Breast epithelium (tissue), 4 donors: ENCODE results near the gene ANK2. TPM values are rescaled to one million over a fixed set of nuclear protein-coding genes. Genes with fewer than 3 reads are reported as not detected.

Source experiments
- DNase-seq, 2 donors: peaks; one replicate each; pipeline ENCODE4 v3.0.0-alpha.2; 2019; ENCODE audit warnings: low spot score in 2 of 2
- H3K27ac ChIP-seq, 2 donors: fragments of 200-600 bp; sonication (generic) in 1 of 2; one replicate each; pipeline ENCODE4 v1.5.1; 2016 to 2019; ENCODE audit warnings: mild to moderate bottlenecking in 1 of 2
- H3K27me3 ChIP-seq, 2 donors: fragments of 200-600 bp; sonication (generic) in 1 of 2; one replicate each; pipeline versions ENCODE4 v1.5.1 to v1.6.0; 2017 to 2019; ENCODE audit warnings: control low read depth in 1 of 2, mild to moderate bottlenecking in 1 of 2
- H3K36me3 ChIP-seq: fragments of 200-600 bp; one replicate; pipeline ENCODE4 v1.5.1; 2019
- H3K4me1 ChIP-seq, 2 donors: fragments of 200-600 bp; sonication (generic); one replicate each; pipeline ENCODE4 v1.5.1; 2016 to 2019; ENCODE audit warnings: control low read depth in 1 of 2
- H3K4me3 ChIP-seq, 3 donors: fragments of 200-600 bp; sonication (generic); 1 replicate in 2 of 3; 2 replicates in 1 of 3; pipeline ENCODE4 v1.5.1; 2016 to 2019; ENCODE audit warnings: mild to moderate bottlenecking in 3 of 3, moderate library complexity in 2 of 3
- H3K9me3 ChIP-seq, 2 donors: fragments of 200-600 bp; sonication (generic) in 1 of 2; one replicate each; pipeline ENCODE4 v1.5.1; 2016 to 2019; ENCODE audit warnings: control low read depth in 1 of 2
- CTCF ChIP-seq, 3 donors: fragments of 450-650 bp; IDR thresholded peaks; one replicate each; pipeline ENCODE4 v1.5.1; 2016 to 2017; ENCODE audit warnings: antibody characterized with exemption in 3 of 3, mild to moderate bottlenecking in 3 of 3, moderate library complexity in 3 of 3
- POLR2A ChIP-seq: fragments of 450-650 bp; IDR thresholded peaks from one replicate; pipeline ENCODE4 v1.6.1; 2016; ENCODE audit warnings: antibody characterized with exemption, mild to moderate bottlenecking, moderate library complexity
- POLR2AphosphoS5 ChIP-seq, 3 donors: sonication (generic); formaldehyde crosslinking; IDR thresholded peaks; one replicate each; pipeline ENCODE4 v1.6.1; 2017; ENCODE audit warnings: antibody characterized with exemption in 3 of 3
- intact Hi-C: fragments of 100-400 bp; cut with DNase I; formaldehyde crosslinking; loops from one replicate; pipeline ENCODE4 v1.15.1; 2023; ENCODE audit warnings: low total_unique reads
- total RNA-seq, 3 donors: library from RNA; depleted of rRNA; stranded (reverse); fragments of >200 nt; gene quantifications; one replicate each; pipeline ENCODE4 v1.1.0, GENCODE V29; 2016

The ANK2 gene
- total RNA-seq, 3 donors from 2014 or later, result 22.0 to 145 (median 36.7) TPM

GRCh38 chr4:113122066-113122465 lies 72.6 kb downstream of the ANK2 start:
- Histone ChIP-seq H3K27me3 (no peaks in the 10 kb centered on the region), H3K4me1 (no peaks in the 10 kb centered on the region), H3K4me3 (no peak overlapping the region), H3K36me3 (no peaks in the 10 kb centered on the region), H3K27ac (no peak overlapping the region), H3K9me3 (no peaks in the 10 kb centered on the region)
- DNase-seq, result no peak
- intact Hi-C loops, result no loop called here
- TF ChIP-seq CTCF (IDR thresholded peaks at IDR 0.05), result no peak
- no peak for TF ChIP-seq POLR2AphosphoS5 (IDR thresholded peaks at IDR 0.05)
- no peak for TF ChIP-seq POLR2A

GRCh38 chr4:113125418-113125817 lies 76.0 kb downstream of the ANK2 start:
- H3K27me3 ChIP-seq, result no peaks in the 10 kb centered on the region
- H3K27ac ChIP-seq, result no peak overlapping the region
- intact Hi-C loops, result no loop called here
- TF ChIP-seq POLR2A (no peak), POLR2AphosphoS5 (IDR thresholded peaks at IDR 0.05) (no peak), CTCF (IDR thresholded peaks at IDR 0.05) (no peak)
- H3K36me3 ChIP-seq, result no peaks in the 10 kb centered on the region
- H3K4me1 ChIP-seq, result no peaks in the 10 kb centered on the region
- no peak for DNase-seq
- no peak overlapping the region for H3K4me3 ChIP-seq
- no peaks in the 10 kb centered on the region for H3K9me3 ChIP-seq

GRCh38 chr4:113131136-113131535 lies 81.7 kb downstream of the ANK2 start:
- intact Hi-C loops, result no loop called here

GRCh38 chr4:113131621-113132020 lies 82.2 kb downstream of the ANK2 start:
- H3K27me3 ChIP-seq, result no peaks in the 10 kb centered on the region
- no peaks in the 10 kb centered on the region for H3K36me3 ChIP-seq
- no peak for TF ChIP-seq POLR2AphosphoS5 (IDR thresholded peaks at IDR 0.05)
- no peak for TF ChIP-seq POLR2A
- no peak for TF ChIP-seq CTCF (IDR thresholded peaks at IDR 0.05)
- no peak overlapping the region for H3K27ac ChIP-seq
- H3K4me3 ChIP-seq, result no peak overlapping the region
- intact Hi-C loops, result no loop called here
- no peaks in the 10 kb centered on the region for H3K9me3 ChIP-seq
- H3K4me1 ChIP-seq, result no peaks in the 10 kb centered on the region
- DNase-seq, result no peak

More at GRCh38 chr4:113131136-113131535, 81.7 kb downstream of the ANK2 start:
- H3K4me1 ChIP-seq, result no peaks in the 10 kb centered on the region
- H3K4me3 ChIP-seq, result no peak overlapping the region
- DNase-seq, result no peak
- H3K9me3 ChIP-seq, result no peaks in the 10 kb centered on the region
- TF ChIP-seq POLR2AphosphoS5 (IDR thresholded peaks at IDR 0.05), result no peak
- TF ChIP-seq POLR2A, result no peak
- no peak for TF ChIP-seq CTCF (IDR thresholded peaks at IDR 0.05)
- H3K36me3 ChIP-seq, result no peaks in the 10 kb centered on the region
- no peak overlapping the region for H3K27ac ChIP-seq
- H3K27me3 ChIP-seq, result no peaks in the 10 kb centered on the region

- H3K4me3 ChIP-seq, result no peak overlapping the region
Measured at GRCh38 chr4:113141901-113142346, 92.5 kb downstream of the ANK2 start.

More at GRCh38 chr4:113141901-113142346, 92.5 kb downstream of the ANK2 start:
- H3K27me3 ChIP-seq, result no peaks in the 10 kb centered on the region
- TF ChIP-seq POLR2AphosphoS5 (IDR thresholded peaks at IDR 0.05) (no peak), POLR2A (no peak), CTCF (IDR thresholded peaks at IDR 0.05) (no peak)
- H3K36me3 ChIP-seq, result no peaks in the 10 kb centered on the region
- intact Hi-C loops, result no loop called here
- H3K4me1 ChIP-seq, result peaks cover 0 to 4% of the 10 kb centered on the region in 2 donors
- no peaks in the 10 kb centered on the region for H3K9me3 ChIP-seq
- no peak overlapping the region for H3K27ac ChIP-seq
- DNase-seq, result no peak
